ENCODE measurements around the gene FAF1.
"Not testable (repeated sequence)": the region's sequence is repeated elsewhere in the genome, so short reads cannot be mapped to it uniquely, and the experiment has no call there.

FAF1 gene

DNA sequence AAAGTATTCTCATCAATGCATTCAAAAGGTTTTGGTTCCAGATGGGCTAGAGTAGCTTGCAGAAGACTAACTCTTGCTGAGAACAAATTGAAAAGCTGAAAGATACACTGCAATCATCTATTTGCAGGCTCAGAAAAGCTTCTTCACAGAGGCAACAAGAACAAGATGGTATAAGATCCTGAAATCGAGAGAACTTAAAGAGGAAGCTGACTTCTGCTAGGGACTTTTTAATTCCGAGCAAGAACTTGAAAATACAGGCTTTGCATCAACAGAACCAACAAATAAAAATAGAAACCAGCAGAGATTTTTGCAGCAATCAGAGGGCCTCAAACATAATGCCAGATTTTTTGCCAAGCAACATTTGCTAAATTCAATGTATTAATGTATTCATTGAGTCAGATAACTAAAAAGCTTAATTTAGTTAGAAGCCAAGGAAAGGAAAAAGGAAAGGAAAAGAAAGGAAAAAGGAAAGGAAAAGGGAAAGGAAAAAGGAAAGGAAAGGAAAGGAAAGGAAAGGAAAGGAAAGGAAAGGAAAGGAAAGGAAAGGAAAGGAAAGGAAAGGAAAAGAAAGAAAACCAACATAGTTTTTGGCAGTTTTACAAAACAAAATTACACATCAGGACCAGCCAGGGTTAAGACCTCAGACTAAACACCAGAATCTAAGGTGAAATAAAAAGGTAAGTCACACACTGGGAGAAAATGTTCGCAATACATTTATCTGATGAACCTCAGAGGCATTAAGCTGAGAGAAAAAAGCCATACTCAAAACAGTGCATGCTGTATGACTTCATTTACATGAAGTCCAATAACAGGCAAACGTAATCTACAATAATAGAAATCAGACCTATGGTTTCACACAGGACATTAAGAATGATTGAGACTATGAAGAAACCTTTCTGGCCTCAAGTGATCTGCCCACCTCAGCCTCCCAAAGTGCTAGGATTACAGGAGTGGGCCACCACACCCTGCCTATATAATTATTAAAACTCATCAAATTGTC, 42.6 kb downstream of the FAF1 start:
- no peak for DNase-seq (ENCODE audit: low spot score)
- POLR2A ChIA-PET (ENCODE audit: low non-redundant PET) = no interaction called here

DNA sequence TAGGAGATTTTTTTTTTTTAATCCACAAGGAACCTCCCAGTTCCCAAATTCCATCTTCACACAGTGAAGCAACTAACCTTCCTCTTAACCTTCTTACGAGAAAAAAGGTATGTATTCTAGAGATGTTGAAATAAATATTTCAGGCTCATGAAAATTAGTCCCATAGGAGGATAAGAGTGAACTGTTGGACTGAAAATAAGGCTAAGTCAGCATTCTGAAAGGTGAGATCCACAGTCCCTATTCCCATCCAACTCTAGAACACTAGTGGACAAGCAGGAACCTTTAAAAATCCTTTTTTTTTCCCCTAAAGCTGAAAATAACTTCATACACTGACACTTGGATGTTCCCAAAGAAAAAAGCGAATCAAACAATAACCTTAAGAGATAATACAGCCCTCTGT, 44.4 kb downstream of the FAF1 start:
- no peak overlapping the region for H3K27ac ChIP-seq
- CTCF ChIA-PET = no interaction called here
- POLR2A ChIA-PET (ENCODE audit: low non-redundant PET) = no interaction called here
- no peak for DNase-seq (ENCODE audit: low spot score)
- TF ChIP-seq, protein P1, sequence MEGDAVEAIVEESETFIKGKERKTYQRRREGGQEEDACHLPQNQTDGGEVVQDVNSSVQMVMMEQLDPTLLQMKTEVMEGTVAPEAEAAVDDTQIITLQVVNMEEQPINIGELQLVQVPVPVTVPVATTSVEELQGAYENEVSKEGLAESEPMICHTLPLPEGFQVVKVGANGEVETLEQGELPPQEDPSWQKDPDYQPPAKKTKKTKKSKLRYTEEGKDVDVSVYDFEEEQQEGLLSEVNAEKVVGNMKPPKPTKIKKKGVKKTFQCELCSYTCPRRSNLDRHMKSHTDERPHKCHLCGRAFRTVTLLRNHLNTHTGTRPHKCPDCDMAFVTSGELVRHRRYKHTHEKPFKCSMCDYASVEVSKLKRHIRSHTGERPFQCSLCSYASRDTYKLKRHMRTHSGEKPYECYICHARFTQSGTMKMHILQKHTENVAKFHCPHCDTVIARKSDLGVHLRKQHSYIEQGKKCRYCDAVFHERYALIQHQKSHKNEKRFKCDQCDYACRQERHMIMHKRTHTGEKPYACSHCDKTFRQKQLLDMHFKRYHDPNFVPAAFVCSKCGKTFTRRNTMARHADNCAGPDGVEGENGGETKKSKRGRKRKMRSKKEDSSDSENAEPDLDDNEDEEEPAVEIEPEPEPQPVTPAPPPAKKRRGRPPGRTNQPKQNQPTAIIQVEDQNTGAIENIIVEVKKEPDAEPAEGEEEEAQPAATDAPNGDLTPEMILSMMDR (conservative IDR thresholded peaks at IDR 0.05; ENCODE audit: low read depth) = no peak

More for the DNA sequence above, 42.6 kb downstream of the FAF1 start:
- CTCF ChIA-PET = interaction anchor here (0.7 kb wide), 1 partner anchor 12 kb away, joined by 3 read pairs; no protein-coding TSS in a partner anchor
- TF ChIP-seq, protein P1 (conservative IDR thresholded peaks at IDR 0.05; ENCODE audit: low read depth) = no peak
- no peak overlapping the region for H3K27ac ChIP-seq

DNA sequence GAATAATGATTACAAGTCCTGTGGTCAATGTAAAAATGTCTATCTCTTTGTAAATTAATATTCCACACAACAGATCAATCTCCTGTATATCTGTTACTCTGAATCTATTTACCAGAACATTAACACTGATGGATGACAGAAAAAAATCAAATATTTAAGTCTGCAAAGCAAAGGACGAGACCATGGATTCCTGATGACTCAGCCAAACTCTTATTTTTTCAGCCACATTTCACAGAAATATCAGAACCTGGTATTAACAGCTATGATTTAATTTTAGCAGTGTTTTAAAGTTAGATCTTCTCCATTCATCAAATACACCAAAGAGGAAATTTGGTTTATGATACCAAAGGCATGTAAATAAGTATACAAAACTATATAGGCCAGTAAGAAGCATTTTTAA, 46.1 kb downstream of the FAF1 start:
- POLR2A ChIA-PET (ENCODE audit: low non-redundant PET) = no interaction called here
- CTCF ChIA-PET = no interaction called here
- no peak for DNase-seq (ENCODE audit: low spot score)
- H3K27ac ChIP-seq = no peak overlapping the region
- TF ChIP-seq, protein P1 (conservative IDR thresholded peaks at IDR 0.05; ENCODE audit: low read depth) = no peak

DNA sequence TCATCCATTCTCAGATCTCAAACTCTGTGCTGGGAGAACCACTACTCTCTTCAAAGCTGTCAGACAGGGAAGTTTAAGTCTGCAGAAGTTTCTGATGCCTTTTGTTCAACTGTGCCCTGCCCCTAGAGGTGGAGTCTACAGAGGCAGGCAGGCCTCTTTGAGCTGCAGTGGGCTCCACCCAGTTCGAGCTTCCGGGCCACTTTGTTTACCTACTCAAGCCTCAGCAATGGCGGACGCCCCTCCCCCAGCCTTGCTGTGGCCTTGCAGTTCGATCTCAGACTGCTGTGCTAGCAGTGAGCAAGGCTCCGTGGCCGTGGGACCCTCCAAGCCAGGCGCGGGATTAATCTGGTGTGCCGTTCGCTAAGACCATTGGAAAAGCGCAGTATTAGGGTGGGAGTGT, 49.7 kb downstream of the FAF1 start:
- POLR2A ChIA-PET (ENCODE audit: low non-redundant PET) = not testable (repeated sequence)

DNA sequence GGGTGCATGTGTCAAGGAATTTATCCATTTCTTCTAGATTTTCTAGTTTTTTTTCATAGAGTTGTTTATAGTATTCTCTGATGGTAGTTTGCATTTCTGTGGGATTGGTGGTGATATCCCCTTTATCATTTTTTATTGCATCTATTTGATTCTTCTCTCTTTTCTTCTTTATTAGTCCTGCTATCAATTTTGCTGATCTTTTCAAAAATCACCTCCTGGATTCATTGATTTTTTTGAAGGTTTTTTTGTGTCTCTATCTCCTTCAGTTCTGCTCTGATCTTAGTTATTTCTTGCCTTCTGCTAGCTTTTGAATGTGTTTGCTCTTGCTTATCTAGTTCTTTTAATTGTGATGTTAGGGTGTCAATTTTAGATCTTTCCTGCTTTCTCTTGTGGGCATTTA, 52.5 kb downstream of the FAF1 start:
- POLR2A ChIA-PET (ENCODE audit: low non-redundant PET); H3K27ac ChIP-seq; CTCF ChIA-PET; DNase-seq (ENCODE audit: low spot score): not testable (repeated sequence)

More for the DNA sequence above, 49.7 kb downstream of the FAF1 start:
- CTCF ChIA-PET; DNase-seq (ENCODE audit: low spot score); H3K27ac ChIP-seq: not testable (repeated sequence)

DNA sequence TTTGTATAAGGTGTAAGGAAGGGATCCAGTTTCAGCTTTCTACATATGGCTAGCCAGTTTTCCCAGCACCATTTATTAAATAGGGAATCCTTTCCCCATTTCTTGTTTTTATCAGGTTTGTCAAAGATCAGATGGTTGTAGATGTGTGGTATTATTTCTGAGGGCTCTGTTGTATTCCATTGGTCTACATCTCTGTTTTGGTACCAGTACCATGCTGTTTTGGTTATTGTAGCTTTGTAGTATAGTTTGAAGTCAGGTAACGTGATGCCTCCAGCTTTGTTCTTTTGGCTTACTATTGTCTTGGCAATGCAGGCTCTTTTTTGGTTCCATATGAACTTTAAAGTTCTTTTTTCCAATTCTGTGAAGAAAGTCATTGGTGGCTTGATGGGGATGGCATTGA, 54.0 kb downstream of the FAF1 start:
- POLR2A ChIA-PET (ENCODE audit: low non-redundant PET); CTCF ChIA-PET; DNase-seq (ENCODE audit: low spot score); H3K27ac ChIP-seq: not testable (repeated sequence)

DNA sequence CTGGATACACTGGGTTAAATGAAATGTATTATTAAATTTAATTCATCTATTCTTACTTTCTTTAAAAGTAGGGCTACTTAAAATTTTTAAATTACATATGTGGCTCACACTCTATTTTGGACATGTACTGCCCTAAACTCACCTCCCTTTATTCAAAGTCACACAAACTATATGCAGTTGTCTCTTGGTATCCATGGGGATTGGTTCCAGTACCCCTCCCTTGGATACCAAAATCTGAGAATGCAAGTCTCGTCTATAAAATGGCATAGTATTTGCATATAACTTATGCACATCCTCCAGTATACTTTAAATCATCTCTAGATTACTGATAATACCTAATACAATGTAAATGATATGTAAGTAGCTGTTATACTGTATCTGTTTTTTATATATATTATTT, 57.6 kb downstream of the FAF1 start:
- POLR2A ChIA-PET (ENCODE audit: low non-redundant PET) = no interaction called here
- no peak for DNase-seq (ENCODE audit: low spot score)
- no peak overlapping the region for H3K27ac ChIP-seq
- TF ChIP-seq, protein P1 (conservative IDR thresholded peaks at IDR 0.05; ENCODE audit: low read depth) = no peak
- CTCF ChIA-PET = no interaction called here

DNA sequence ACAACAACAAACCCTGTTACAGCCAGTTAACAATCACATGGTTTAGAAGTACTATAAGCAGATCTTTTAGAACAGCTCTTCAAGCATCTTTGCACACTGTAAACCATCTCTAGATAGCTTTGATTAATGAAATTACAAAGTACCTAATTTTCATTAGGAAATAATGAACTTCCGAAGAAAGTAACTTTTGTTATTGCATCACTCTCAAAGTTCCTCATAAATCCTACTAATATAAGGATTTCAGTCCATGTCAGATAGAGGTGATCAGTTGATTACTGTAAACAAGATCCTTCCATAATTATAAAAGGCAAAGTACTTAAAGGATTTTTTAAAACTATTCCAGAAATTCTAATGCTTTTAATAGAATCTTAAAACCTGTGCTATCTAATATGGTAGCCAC, 58.2 kb downstream of the FAF1 start:
- TF ChIP-seq, protein P1 (conservative IDR thresholded peaks at IDR 0.05; ENCODE audit: low read depth) = no peak
- CTCF ChIA-PET = interaction anchor here (0.6 kb wide), 1 partner anchor 48 kb away, joined by 6 read pairs; no protein-coding TSS in a partner anchor
- no peak for DNase-seq (ENCODE audit: low spot score)
- POLR2A ChIA-PET (ENCODE audit: low non-redundant PET) = no interaction called here
- H3K27ac ChIP-seq = no peak overlapping the region

Measured in RWPE1 (cell line).